ENCODE results near the gene LINC00237. TPM values are rescaled to one million over a fixed set of nuclear protein-coding genes. Genes with fewer than 3 reads are reported as not detected.

The LINC00237 gene
- total and polyA plus RNA-seq, 2 donors (not counting 1 experiment from before 2014, with no cell fraction given): 0.07 TPM; not detected in 1

DNA sequence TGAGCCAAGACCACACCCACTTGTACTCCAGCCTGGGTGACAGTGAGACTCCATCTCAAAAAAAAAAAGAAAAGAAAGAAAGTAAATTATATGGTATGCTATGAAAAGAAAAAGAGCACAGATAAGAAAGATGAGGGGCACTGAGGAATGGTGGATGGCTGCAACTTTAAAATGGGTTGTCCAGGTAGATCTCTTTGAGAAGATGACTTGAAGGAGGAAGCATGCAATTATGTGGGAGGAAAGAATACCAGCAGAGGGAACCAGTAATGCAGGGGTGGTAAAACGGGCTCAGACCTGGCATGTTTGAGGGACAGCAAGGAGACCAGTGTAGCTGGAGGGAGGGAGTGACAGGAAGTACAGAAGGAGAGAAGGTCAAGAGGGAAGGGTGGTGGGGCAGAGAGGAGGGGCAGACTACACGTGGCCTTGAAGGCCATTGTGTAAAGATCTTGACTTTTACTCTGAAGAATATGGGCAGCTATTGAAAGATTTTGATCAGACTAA is 22.3 kb downstream of the LINC00237 start:
- no peak for DNase-seq
- H3K4me2 ChIP-seq (replicated peaks; ENCODE audit: low read depth, low read length, poor library complexity, severe bottlenecking): no peak overlapping the region
- no peak for TF ChIP-seq EZH2 (IDR thresholded peaks at IDR 0.05; ENCODE audit: borderline replicate concordance, insufficient read depth, low read depth, low read length, poor library complexity, severe bottlenecking)
- TF ChIP-seq, protein P1, sequence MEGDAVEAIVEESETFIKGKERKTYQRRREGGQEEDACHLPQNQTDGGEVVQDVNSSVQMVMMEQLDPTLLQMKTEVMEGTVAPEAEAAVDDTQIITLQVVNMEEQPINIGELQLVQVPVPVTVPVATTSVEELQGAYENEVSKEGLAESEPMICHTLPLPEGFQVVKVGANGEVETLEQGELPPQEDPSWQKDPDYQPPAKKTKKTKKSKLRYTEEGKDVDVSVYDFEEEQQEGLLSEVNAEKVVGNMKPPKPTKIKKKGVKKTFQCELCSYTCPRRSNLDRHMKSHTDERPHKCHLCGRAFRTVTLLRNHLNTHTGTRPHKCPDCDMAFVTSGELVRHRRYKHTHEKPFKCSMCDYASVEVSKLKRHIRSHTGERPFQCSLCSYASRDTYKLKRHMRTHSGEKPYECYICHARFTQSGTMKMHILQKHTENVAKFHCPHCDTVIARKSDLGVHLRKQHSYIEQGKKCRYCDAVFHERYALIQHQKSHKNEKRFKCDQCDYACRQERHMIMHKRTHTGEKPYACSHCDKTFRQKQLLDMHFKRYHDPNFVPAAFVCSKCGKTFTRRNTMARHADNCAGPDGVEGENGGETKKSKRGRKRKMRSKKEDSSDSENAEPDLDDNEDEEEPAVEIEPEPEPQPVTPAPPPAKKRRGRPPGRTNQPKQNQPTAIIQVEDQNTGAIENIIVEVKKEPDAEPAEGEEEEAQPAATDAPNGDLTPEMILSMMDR (IDR thresholded peaks at IDR 0.05): no peak
- peaks cover 0 to 1% (median 0%) of the 10 kb centered on the region in 3 donors for H3K9me3 ChIP-seq (ENCODE audit: control extremely low read depth in 1 of 3, control insufficient read depth in 2 of 3, insufficient read depth in 1 of 3, low read length in 2 of 3)
- Mint-ChIP-seq H3K27me3 (peaks cover 45% of the 10 kb centered on the region), H3K4me3 (no peak overlapping the region), H3K27ac (no peak overlapping the region), H3K4me1 (no peaks in the 10 kb centered on the region), H3K9me3 (ENCODE audit: insufficient read depth) (no peaks in the 10 kb centered on the region)
- no peaks in the 10 kb centered on the region for H4K20me1 ChIP-seq (ENCODE audit: control insufficient read depth, insufficient read depth, low read length, poor library complexity, severe bottlenecking)
- H3K4me1 ChIP-seq (ENCODE audit: control insufficient read depth in 2 of 2, insufficient read depth in 2 of 2, low read length in 2 of 2): no peaks in the 10 kb centered on the region
- POLR2A ChIA-PET: no interaction called here
- intact Hi-C loops (cut with micrococcal nuclease): no loop called here
- H3K4me3 ChIP-seq (ENCODE audit: control extremely low read depth in 1 of 5, extremely low read depth in 1 of 5, insufficient read depth in 1 of 5, low read depth in 2 of 5, low read length in 4 of 5): no peak overlapping the region
- peaks cover 0 to 22% (median 10%) of the 10 kb centered on the region in 4 experiments for H3K27me3 ChIP-seq (replicated peaks in 1 of 4; ENCODE audit: control extremely low read depth in 1 of 4, control insufficient read depth in 3 of 4, insufficient read depth in 4 of 4, low read length in 3 of 4)
- H3K27ac ChIP-seq (ENCODE audit: low read length in 2 of 2): no peak overlapping the region
- WGBS (ENCODE audit: insufficient coverage): 29% methylated on average over 2 of the region's 2 CpGs
- no peak overlapping the region for H3K9ac ChIP-seq (ENCODE audit: low read length)
- ATAC-seq (ENCODE audit: low read depth): no peak
- no peak overlapping the region for H2AFZ ChIP-seq (ENCODE audit: insufficient read depth, low read depth, low read length, poor library complexity, severe bottlenecking)
- CTCF ChIA-PET: no interaction called here
- no peaks in the 10 kb centered on the region for H3K79me2 ChIP-seq (ENCODE audit: control insufficient read depth, insufficient read depth, low read length)
- H3K36me3 ChIP-seq (replicated peaks in 1 of 2; ENCODE audit: control extremely low read depth in 1 of 2, control insufficient read depth in 1 of 2, extremely low read depth in 1 of 2, insufficient read depth in 2 of 2, low read length in 1 of 2): no peaks in the 10 kb centered on the region

DNA sequence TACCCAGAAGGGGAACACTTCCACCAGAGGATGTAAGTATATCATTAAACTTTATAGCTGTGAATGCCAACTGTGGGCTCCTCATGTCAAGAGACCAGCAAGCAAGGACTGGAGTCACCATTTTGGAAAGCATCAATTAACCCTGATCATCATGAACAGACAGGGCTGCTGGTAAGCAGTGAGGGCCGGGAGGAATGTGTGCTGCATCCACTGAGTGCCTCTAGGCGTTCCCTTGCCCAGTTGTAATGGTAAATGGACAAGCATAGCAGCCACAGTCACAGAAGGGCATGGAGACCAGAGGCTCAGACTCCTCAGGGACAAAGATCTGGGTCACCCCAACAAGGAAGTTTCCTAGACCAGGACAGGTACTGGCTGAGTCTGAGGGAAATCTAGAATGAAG is 23.6 kb downstream of the LINC00237 start:
- H3K79me2 ChIP-seq (ENCODE audit: control insufficient read depth, insufficient read depth, low read length): no peaks in the 10 kb centered on the region
- POLR2A ChIA-PET: no interaction called here
- 59% methylated on average over 2 of the region's 2 CpGs for WGBS (ENCODE audit: insufficient coverage)
- no peaks in the 10 kb centered on the region for H3K4me1 ChIP-seq (ENCODE audit: control insufficient read depth in 2 of 2, insufficient read depth in 2 of 2, low read length in 2 of 2)
- intact Hi-C loops (cut with micrococcal nuclease): no loop called here
- H3K27ac Mint-ChIP-seq: no peak overlapping the region
- H3K9ac ChIP-seq (ENCODE audit: low read length): no peak overlapping the region
- DNase-seq: no peak
- no peaks in the 10 kb centered on the region for H3K9me3 Mint-ChIP-seq (ENCODE audit: insufficient read depth)
- no peaks in the 10 kb centered on the region for H4K20me1 ChIP-seq (ENCODE audit: control insufficient read depth, insufficient read depth, low read length, poor library complexity, severe bottlenecking)
- ATAC-seq (ENCODE audit: low read depth): no peak
- H3K36me3 ChIP-seq (replicated peaks in 1 of 2; ENCODE audit: control extremely low read depth in 1 of 2, control insufficient read depth in 1 of 2, extremely low read depth in 1 of 2, insufficient read depth in 2 of 2, low read length in 1 of 2): no peaks in the 10 kb centered on the region
- no peak overlapping the region for H2AFZ ChIP-seq (ENCODE audit: insufficient read depth, low read depth, low read length, poor library complexity, severe bottlenecking)
- CTCF ChIA-PET: no interaction called here
- peaks cover 47% of the 10 kb centered on the region for H3K27me3 Mint-ChIP-seq
- H3K27ac ChIP-seq (ENCODE audit: low read length in 2 of 2): no peak overlapping the region
- H3K4me3 ChIP-seq (ENCODE audit: control extremely low read depth in 1 of 5, extremely low read depth in 1 of 5, insufficient read depth in 1 of 5, low read depth in 2 of 5, low read length in 4 of 5): no peak overlapping the region
- H3K9me3 ChIP-seq (ENCODE audit: control extremely low read depth in 1 of 3, control insufficient read depth in 2 of 3, insufficient read depth in 1 of 3, low read length in 2 of 3): peaks cover 0 to 1% (median 0%) of the 10 kb centered on the region in 3 donors
- H3K4me3 Mint-ChIP-seq: no peak overlapping the region
- H3K4me1 Mint-ChIP-seq: no peaks in the 10 kb centered on the region
- no peak overlapping the region for H3K4me2 ChIP-seq (replicated peaks; ENCODE audit: low read depth, low read length, poor library complexity, severe bottlenecking)
- peaks cover 0 to 32% (median 7%) of the 10 kb centered on the region in 4 experiments for H3K27me3 ChIP-seq (replicated peaks in 1 of 4; ENCODE audit: control extremely low read depth in 1 of 4, control insufficient read depth in 3 of 4, insufficient read depth in 4 of 4, low read length in 3 of 4)
- TF ChIP-seq, protein P1 (IDR thresholded peaks at IDR 0.05): no peak
- no peak for TF ChIP-seq EZH2 (IDR thresholded peaks at IDR 0.05; ENCODE audit: borderline replicate concordance, insufficient read depth, low read depth, low read length, poor library complexity, severe bottlenecking)

Data from B cell (primary cell).